ENCODE measurements around the gene NPHP1.

- TF ChIP-seq, protein P1, sequence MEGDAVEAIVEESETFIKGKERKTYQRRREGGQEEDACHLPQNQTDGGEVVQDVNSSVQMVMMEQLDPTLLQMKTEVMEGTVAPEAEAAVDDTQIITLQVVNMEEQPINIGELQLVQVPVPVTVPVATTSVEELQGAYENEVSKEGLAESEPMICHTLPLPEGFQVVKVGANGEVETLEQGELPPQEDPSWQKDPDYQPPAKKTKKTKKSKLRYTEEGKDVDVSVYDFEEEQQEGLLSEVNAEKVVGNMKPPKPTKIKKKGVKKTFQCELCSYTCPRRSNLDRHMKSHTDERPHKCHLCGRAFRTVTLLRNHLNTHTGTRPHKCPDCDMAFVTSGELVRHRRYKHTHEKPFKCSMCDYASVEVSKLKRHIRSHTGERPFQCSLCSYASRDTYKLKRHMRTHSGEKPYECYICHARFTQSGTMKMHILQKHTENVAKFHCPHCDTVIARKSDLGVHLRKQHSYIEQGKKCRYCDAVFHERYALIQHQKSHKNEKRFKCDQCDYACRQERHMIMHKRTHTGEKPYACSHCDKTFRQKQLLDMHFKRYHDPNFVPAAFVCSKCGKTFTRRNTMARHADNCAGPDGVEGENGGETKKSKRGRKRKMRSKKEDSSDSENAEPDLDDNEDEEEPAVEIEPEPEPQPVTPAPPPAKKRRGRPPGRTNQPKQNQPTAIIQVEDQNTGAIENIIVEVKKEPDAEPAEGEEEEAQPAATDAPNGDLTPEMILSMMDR (conservative IDR thresholded peaks at IDR 0.05; ENCODE audit: low read length) = no peak
- no peak for TF ChIP-seq EZH2phosphoT487 (IDR thresholded peaks at IDR 0.05; ENCODE audit: borderline replicate concordance)
Observed at GRCh38 chr2:110106642-110107041, 98.2 kb downstream of the NPHP1 start.
